Measurements from ENCODE around the gene RNH1. TPM values are rescaled to one million over a fixed set of nuclear protein-coding genes. Genes with fewer than 3 reads are reported as not detected.

RNH1 gene
- total and polyA plus RNA-seq, 2 of the 8 experiments (the other 6 are each of a cell fraction or from before 2014, with no cell fraction given), result 48.7 to 49.8 TPM

GRCh38 chr11:497565-498296 lies 9.3 kb downstream of the RNH1 start:
- no peak for DNase-seq (ENCODE audit: low read depth in 1 of 2, low spot score in 2 of 2)
- H4K5ac ChIP-seq (ENCODE audit: insufficient read length, low read depth, low read length), result no peak overlapping the region
- H3K4me2 ChIP-seq (ENCODE audit: insufficient read depth in 1 of 2, low read depth in 2 of 2, low read length in 2 of 2), result no peak overlapping the region
- H3K56ac ChIP-seq (replicated peaks; ENCODE audit: insufficient read length, low read depth, low read length), result no peak overlapping the region
- H2BK120ac ChIP-seq (replicated peaks; ENCODE audit: low read depth, low read length), result no peak overlapping the region
- no peak overlapping the region for H3K4me3 ChIP-seq (ENCODE audit: extremely low read depth in 1 of 4, insufficient read depth in 2 of 4, low read depth in 3 of 4, low read length in 4 of 4)
- H3K23me2 ChIP-seq (ENCODE audit: low read depth, low read length), result no peaks in the 10 kb centered on the region
- ChIA-PET CTCF (ENCODE audit: partially characterized antibody) (interaction anchor here (0.9 to 1.3 kb wide), 5 partner anchors 19 to 247 kb away, joined by 3 to 8 read pairs (median 3); no protein-coding TSS in a partner anchor), POLR2A (ENCODE audit: partially characterized antibody) (interaction anchor here (1.0 to 1.6 kb wide), 7 partner anchors 8 to 279 kb away, joined by 3 to 7 read pairs (median 3); partner anchors contain the start of gene GATD1)
- peak overlapping the region; percentile 85 for H3K4ac ChIP-seq (replicated peaks; ENCODE audit: insufficient read length, low read depth, low read length)
- H3K79me2 ChIP-seq (ENCODE audit: control insufficient read depth in 1 of 2, insufficient read depth in 2 of 2, low read length in 2 of 2), result no peaks in the 10 kb centered on the region
- no peak overlapping the region; the same call in 1 of the 2 replicates for H2BK5ac ChIP-seq (ENCODE audit: low read depth, low read length)
- peak overlapping the region; percentile 22; the same call in 1 of the 2 replicates for H2BK15ac ChIP-seq (ENCODE audit: low read length)
- H3K23ac ChIP-seq (ENCODE audit: insufficient read length), result no peak overlapping the region
- no peak for FAIRE-seq
- no peak overlapping the region for H3K9ac ChIP-seq (replicated peaks in 1 of 4; ENCODE audit: extremely low read depth in 1 of 4, low read depth in 3 of 4, low read length in 3 of 4)
- no peak overlapping the region for H3K27ac ChIP-seq (ENCODE audit: low read depth, low read length)
- no peak overlapping the region for H3K18ac ChIP-seq (ENCODE audit: extremely low read depth, low read length)
- no peaks in the 10 kb centered on the region for H3K4me1 ChIP-seq (replicated peaks in 1 of 4; ENCODE audit: control insufficient read depth in 3 of 4, insufficient read depth in 4 of 4, low read length in 3 of 4)
- no peaks in the 10 kb centered on the region for H3K27me3 ChIP-seq (replicated peaks in 1 of 4; ENCODE audit: control insufficient read depth in 3 of 4, extremely low read depth in 1 of 4, insufficient read depth in 3 of 4, low read length in 3 of 4)
- H4K20me1 ChIP-seq (replicated peaks in 1 of 2; ENCODE audit: control insufficient read depth in 1 of 2, insufficient read depth in 2 of 2, low read length in 2 of 2), result peaks cover 4 to 12% of the 10 kb centered on the region in 2 experiments
- H3K36me3 ChIP-seq (ENCODE audit: control insufficient read depth in 2 of 4, insufficient read depth in 4 of 4, low read length in 3 of 4), result peaks cover 17 to 50% (median 33%) of the 10 kb centered on the region in 4 experiments; a peak in 7 of 8 replicates
- H3K14ac ChIP-seq (ENCODE audit: insufficient read length), result no peak overlapping the region
- no peak overlapping the region; the same call in 1 of the 2 replicates for H2AK5ac ChIP-seq (ENCODE audit: low read depth, low read length)
- no peak overlapping the region for H2BK20ac ChIP-seq (ENCODE audit: low read length)
- H4K91ac ChIP-seq (replicated peaks; ENCODE audit: insufficient read length, low read length), result peak overlapping the region; percentile 65
- H2BK12ac ChIP-seq (ENCODE audit: low read depth, low read length), result no peak overlapping the region
- H2AFZ ChIP-seq (ENCODE audit: low read length), result no peak overlapping the region
- peaks cover 11 to 19% of the 10 kb centered on the region in 2 experiments; a peak in 3 of 4 replicates for H3K9me3 ChIP-seq (ENCODE audit: insufficient read depth in 2 of 2, low read depth in 1 of 2, low read length in 1 of 2)
- 94% methylated on average over 31 of the region's 31 CpGs; no CpG with 5 or more reads in 1 of the 2 experiments for WGBS, 2 experiments (ENCODE audit: extremely low coverage in 1 of 2, insufficient coverage in 1 of 2, insufficient read length in 1 of 2, insufficient replicate concordance in 2 of 2, low coverage in 1 of 2, low lambda C conversion rate in 2 of 2, missing lambda C conversion rate in 1 of 2)
- H4K8ac ChIP-seq (ENCODE audit: extremely low read depth, insufficient read depth, low read length), result no peak overlapping the region
- TF ChIP-seq MAX (IDR thresholded peaks at IDR 0.05) (no peak), FOSL1 (IDR thresholded peaks at IDR 0.05; ENCODE audit: insufficient read depth, low read depth, low read length) (no peak), TEAD4 (IDR thresholded peaks at IDR 0.05; ENCODE audit: low read depth, low read length) (no peak), BCL11A (IDR thresholded peaks at IDR 0.05; ENCODE audit: low read depth in 2 of 2, low read length in 2 of 2) (no peak)
- H3K79me1 ChIP-seq (ENCODE audit: low read depth, low read length), result no peaks in the 10 kb centered on the region; the same call in none of the 2 replicates

Data from H1 (cell line).